Measurements from ENCODE around the gene RGS17. TPM values are rescaled to one million over a fixed set of nuclear protein-coding genes. Genes with fewer than 3 reads are reported as not detected.
A peak's percentile ranks its signal among the peaks of the same experiment; 100 is the strongest.

Gene RGS17
- total RNA-seq, 1 experiment from 2014 or later: 3.2 TPM

DNA sequence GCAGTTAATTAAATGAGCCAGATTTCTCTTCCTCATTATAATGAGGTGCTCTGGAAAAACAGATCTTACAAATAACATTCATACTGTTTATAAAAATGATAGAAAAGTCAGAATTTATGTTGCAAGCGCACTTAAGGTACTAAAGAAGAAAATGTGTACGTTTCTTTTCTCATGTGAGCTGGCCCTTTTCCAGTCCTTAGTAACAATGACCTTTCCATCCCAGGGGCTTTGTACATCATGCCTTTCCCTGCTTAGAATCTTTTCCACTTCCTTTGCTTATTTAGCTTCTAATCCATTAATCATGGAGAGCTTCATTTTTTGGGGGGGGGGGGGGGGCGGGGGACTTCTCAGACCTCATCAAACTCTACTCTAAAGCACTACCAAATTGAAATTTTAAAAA lies 153.0 kb downstream of the RGS17 start:
- Histone ChIP-seq H3K4me1 (ENCODE audit: insufficient read depth, low read length) (no peaks in the 10 kb centered on the region; the same call in 1 of the 2 replicates), H2BK20ac (ENCODE audit: low read depth, low read length, poor library complexity, severe bottlenecking) (no peak overlapping the region), H3K27me3 (ENCODE audit: insufficient read depth, low read length) (no peaks in the 10 kb centered on the region), H2BK120ac (ENCODE audit: low read depth, low read length, poor library complexity, severe bottlenecking) (no peak overlapping the region), H2BK12ac (ENCODE audit: insufficient read length, low read depth, low read length) (no peak overlapping the region), H3K79me1 (ENCODE audit: insufficient read depth, low read depth, low read length, poor library complexity, severe bottlenecking) (peaks cover 4% of the 10 kb centered on the region), H2AFZ (ENCODE audit: low read length) (no peak overlapping the region), H3K23ac (ENCODE audit: insufficient read length, low read depth, low read length) (no peak overlapping the region), H3K27ac (ENCODE audit: insufficient read length, low read depth, low read length) (no peak overlapping the region), H3K14ac (ENCODE audit: insufficient read depth, low read length) (no peak overlapping the region), H2BK15ac (ENCODE audit: low read depth, low read length) (no peak overlapping the region), H3K79me2 (ENCODE audit: insufficient read depth, low read length) (peaks cover 64% of the 10 kb centered on the region), H4K8ac (replicated peaks; ENCODE audit: insufficient read length, low read depth, low read length) (no peak overlapping the region), H3K18ac (ENCODE audit: insufficient read length, low read depth, low read length) (no peak overlapping the region), H4K20me1 (ENCODE audit: control insufficient read depth, insufficient read depth, insufficient read length) (no peaks in the 10 kb centered on the region), H3T11ph (ENCODE audit: low read length) (no peak overlapping the region), H3K4me2 (ENCODE audit: insufficient read depth, insufficient read length, low read length) (no peak overlapping the region), H3K9me3 (ENCODE audit: control insufficient read depth, low read depth, low read length) (no peaks in the 10 kb centered on the region), H3K23me2 (ENCODE audit: insufficient read length, low read depth, low read length, poor library complexity, severe bottlenecking) (peaks cover 3% of the 10 kb centered on the region), H3K4ac (ENCODE audit: low read depth, low read length) (no peak overlapping the region), H3K56ac (ENCODE audit: insufficient read length, low read depth, low read length) (no peak overlapping the region), H2BK5ac (ENCODE audit: insufficient read length, low read length) (no peak overlapping the region), H4K5ac (ENCODE audit: insufficient read length, low read depth, low read length) (no peak overlapping the region), H2AK5ac (ENCODE audit: insufficient read length, low read length) (no peak overlapping the region), H3K9ac (ENCODE audit: extremely low read depth, insufficient read length, low read length) (peak overlapping the region; percentile 14), H4K91ac (ENCODE audit: insufficient read length, low read depth, low read length) (no peak overlapping the region)
- TF ChIP-seq, protein P1, sequence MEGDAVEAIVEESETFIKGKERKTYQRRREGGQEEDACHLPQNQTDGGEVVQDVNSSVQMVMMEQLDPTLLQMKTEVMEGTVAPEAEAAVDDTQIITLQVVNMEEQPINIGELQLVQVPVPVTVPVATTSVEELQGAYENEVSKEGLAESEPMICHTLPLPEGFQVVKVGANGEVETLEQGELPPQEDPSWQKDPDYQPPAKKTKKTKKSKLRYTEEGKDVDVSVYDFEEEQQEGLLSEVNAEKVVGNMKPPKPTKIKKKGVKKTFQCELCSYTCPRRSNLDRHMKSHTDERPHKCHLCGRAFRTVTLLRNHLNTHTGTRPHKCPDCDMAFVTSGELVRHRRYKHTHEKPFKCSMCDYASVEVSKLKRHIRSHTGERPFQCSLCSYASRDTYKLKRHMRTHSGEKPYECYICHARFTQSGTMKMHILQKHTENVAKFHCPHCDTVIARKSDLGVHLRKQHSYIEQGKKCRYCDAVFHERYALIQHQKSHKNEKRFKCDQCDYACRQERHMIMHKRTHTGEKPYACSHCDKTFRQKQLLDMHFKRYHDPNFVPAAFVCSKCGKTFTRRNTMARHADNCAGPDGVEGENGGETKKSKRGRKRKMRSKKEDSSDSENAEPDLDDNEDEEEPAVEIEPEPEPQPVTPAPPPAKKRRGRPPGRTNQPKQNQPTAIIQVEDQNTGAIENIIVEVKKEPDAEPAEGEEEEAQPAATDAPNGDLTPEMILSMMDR (conservative IDR thresholded peaks at IDR 0.05): no peak
- H3K36me3 Mint-ChIP-seq (ENCODE audit: insufficient read depth in 1 of 3, low read depth in 3 of 3): peaks cover 39 to 58% (median 44%) of the 10 kb centered on the region in 3 experiments; a peak in 6 of 7 replicates
- H3K9me3 Mint-ChIP-seq: no peaks in the 10 kb centered on the region
- no CpG with 5 or more reads among the region's 3 CpGs for WGBS (ENCODE audit: extremely low coverage, insufficient read length, low lambda C conversion rate)
- peak overlapping the region in 1 of 2 experiments; percentile 35; a peak in 2 of 5 replicates for H3K4me3 Mint-ChIP-seq
- peaks cover 50 to 52% of the 10 kb centered on the region in 2 experiments for H3K4me1 Mint-ChIP-seq
- DNase-seq: no peak
- H3K27ac Mint-ChIP-seq: no peak overlapping the region
- no peaks in the 10 kb centered on the region for H3K27me3 Mint-ChIP-seq (ENCODE audit: low read depth)
